K562 (cell line): ENCODE data around the gene ZDHHC18. TPM values are rescaled to one million over a fixed set of nuclear protein-coding genes. Genes with fewer than 3 reads are reported as not detected.
A peak's percentile ranks its signal among the peaks of the same experiment; 100 is the strongest.

ENCODE experiments used
- FOXM1 ChIP-seq, 2 experiments: fragments of 450-650 bp in 1 of 2; sonication (generic) in 1 of 2; formaldehyde crosslinking in 1 of 2; IDR thresholded peaks; 2 replicates each; pipeline versions ENCODE4 v1.6.1 to v1.9.0; 2017 to 2022; ENCODE audit warnings: low read depth in 2 of 2, mild to moderate bottlenecking in 2 of 2, missing genetic modification reagents in 1 of 2, moderate library complexity in 1 of 2
- NBN ChIP-seq: fragments of 450-650 bp; IDR thresholded peaks from 2 replicates; pipeline ENCODE4 v1.6.1; 2016; ENCODE audit warnings: low read depth, mild to moderate bottlenecking
- NR1H2 ChIP-seq: sonication (generic); formaldehyde crosslinking; IDR thresholded peaks from 2 replicates; pipeline ENCODE4 v1.4.0; 2020; ENCODE audit warnings: mild to moderate bottlenecking, missing genetic modification reagents
- RBM34 ChIP-seq: fragments of 200-400 bp; formaldehyde crosslinking; IDR thresholded peaks from 2 replicates; pipeline ENCODE4 v1.6.1; 2018; ENCODE audit warnings: low read length, borderline replicate concordance; ENCODE audit not compliant: insufficient read depth
- RCOR1 ChIP-seq, 2 experiments: IDR thresholded peaks; 2 replicates each; pipeline ENCODE4 v1.6.1; 2012; ENCODE audit warnings: low read depth in 2 of 2, low read length in 2 of 2, borderline replicate concordance in 1 of 2, improper control_type of control experiment in 1 of 2
- ZKSCAN1 ChIP-seq: fragments of 150-350 bp; IDR thresholded peaks from 2 replicates; pipeline ENCODE4 v1.6.1; 2016; ENCODE audit warnings: low read depth, low read length
- ZNF384 ChIP-seq: IDR thresholded peaks from 2 replicates; pipeline ENCODE4 v1.6.1; 2012; ENCODE audit warnings: low read depth, low read length, improper control_type of control experiment
- polyA plus RNA-seq, 8 experiments: library from polyadenylated mRNA; depleted of rRNA in 4 of 8; stranded (reverse) in 5 of 8; unstranded in 3 of 8; fragments of >200 nt; fragmentation: Nextera tagmentation in 2 of 8; fragmentation: Illumina TruSeq in 1 of 8; extraction: Ambion mirVana in 2 of 8; extraction: Trizol in 1 of 8; gene quantifications; 2 replicates each; pipeline versions ENCODE4 v1.2.1 to v1.2.3, GENCODE V29; 2011 to 2014; ENCODE audit warnings: inconsistent platforms in 1 of 8, missing spikeins in 1 of 8
- total RNA-seq, 7 experiments: library from RNA; depleted of rRNA in 6 of 7; stranded (reverse); fragments of >200 nt in 6 of 7; fragmentation: Illumina TruSeq in 2 of 7; extraction: Trizol in 2 of 7; gene quantifications; 2 replicates each; pipeline versions ENCODE4 v1.2.1 to v1.2.3, GENCODE V29; 2011 to 2021; ENCODE audit warnings: low replicate concordance in 1 of 7
- TF ChIP-seq, protein P1 (sequence below), 2 experiments: fragments of 450-650 bp; formaldehyde crosslinking in 1 of 2; IDR thresholded peaks; 2 replicates each; pipeline versions ENCODE4 v1.4.0 to v1.6.1; 2014 to 2020; ENCODE audit warnings: mild to moderate bottlenecking in 2 of 2, borderline replicate concordance in 1 of 2, low read depth in 1 of 2
- TF ChIP-seq, protein P2 (sequence below): sonication (generic); formaldehyde crosslinking; IDR thresholded peaks from 2 replicates; pipeline ENCODE4 v1.8.1; 2022; ENCODE audit warnings: missing genetic modification reagents
- TF ChIP-seq, protein P3 (sequence below): IDR thresholded peaks from 2 replicates; pipeline ENCODE4 v1.6.1; 2012; ENCODE audit warnings: low read depth, low read length, improper control_type of control experiment, borderline replicate concordance

The ZDHHC18 gene
- total and polyA plus RNA-seq, 9 of the 15 experiments (the other 6 are each of a cell fraction or from before 2014, with no cell fraction given): 0.42 to 35.6 (median 15.8) TPM

DNA sequence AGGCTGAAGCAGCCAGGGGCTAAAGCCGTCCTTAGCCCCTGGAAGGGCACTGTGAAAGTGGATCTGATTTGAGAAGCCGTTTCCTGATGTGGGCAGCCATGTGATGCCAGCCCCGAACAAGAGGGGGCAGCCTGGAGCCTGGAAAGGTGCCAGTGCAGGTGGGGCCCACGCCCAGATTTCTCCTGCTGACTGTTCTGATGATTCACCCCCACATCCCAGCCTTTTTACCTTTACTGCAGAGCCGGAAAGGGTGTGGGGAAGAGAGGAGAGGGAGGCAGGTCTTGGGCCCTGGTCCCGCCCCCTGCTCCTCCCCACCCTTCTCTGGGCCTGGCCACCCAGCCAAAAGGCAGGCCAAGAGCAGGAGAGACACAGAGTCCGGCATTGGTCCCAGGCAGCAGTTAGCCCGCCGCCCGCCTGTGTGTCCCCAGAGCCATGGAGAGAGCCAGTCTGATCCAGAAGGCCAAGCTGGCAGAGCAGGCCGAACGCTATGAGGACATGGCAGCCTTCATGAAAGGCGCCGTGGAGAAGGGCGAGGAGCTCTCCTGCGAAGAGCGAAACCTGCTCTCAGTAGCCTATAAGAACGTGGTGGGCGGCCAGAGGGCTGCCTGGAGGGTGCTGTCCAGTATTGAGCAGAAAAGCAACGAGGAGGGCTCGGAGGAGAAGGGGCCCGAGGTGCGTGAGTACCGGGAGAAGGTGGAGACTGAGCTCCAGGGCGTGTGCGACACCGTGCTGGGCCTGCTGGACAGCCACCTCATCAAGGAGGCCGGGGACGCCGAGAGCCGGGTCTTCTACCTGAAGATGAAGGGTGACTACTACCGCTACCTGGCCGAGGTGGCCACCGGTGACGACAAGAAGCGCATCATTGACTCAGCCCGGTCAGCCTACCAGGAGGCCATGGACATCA, 36.5 kb downstream of the ZDHHC18 start, which contains the start of gene SFN (continued):
- TF ChIP-seq, protein P1, sequence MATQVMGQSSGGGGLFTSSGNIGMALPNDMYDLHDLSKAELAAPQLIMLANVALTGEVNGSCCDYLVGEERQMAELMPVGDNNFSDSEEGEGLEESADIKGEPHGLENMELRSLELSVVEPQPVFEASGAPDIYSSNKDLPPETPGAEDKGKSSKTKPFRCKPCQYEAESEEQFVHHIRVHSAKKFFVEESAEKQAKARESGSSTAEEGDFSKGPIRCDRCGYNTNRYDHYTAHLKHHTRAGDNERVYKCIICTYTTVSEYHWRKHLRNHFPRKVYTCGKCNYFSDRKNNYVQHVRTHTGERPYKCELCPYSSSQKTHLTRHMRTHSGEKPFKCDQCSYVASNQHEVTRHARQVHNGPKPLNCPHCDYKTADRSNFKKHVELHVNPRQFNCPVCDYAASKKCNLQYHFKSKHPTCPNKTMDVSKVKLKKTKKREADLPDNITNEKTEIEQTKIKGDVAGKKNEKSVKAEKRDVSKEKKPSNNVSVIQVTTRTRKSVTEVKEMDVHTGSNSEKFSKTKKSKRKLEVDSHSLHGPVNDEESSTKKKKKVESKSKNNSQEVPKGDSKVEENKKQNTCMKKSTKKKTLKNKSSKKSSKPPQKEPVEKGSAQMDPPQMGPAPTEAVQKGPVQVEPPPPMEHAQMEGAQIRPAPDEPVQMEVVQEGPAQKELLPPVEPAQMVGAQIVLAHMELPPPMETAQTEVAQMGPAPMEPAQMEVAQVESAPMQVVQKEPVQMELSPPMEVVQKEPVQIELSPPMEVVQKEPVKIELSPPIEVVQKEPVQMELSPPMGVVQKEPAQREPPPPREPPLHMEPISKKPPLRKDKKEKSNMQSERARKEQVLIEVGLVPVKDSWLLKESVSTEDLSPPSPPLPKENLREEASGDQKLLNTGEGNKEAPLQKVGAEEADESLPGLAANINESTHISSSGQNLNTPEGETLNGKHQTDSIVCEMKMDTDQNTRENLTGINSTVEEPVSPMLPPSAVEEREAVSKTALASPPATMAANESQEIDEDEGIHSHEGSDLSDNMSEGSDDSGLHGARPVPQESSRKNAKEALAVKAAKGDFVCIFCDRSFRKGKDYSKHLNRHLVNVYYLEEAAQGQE (IDR thresholded peaks at IDR 0.05; ENCODE audit: borderline replicate concordance): no peak
- TF ChIP-seq, protein P1 (CRISPR knock-in tag; IDR thresholded peaks at IDR 0.05; ENCODE audit: low read depth): no peak
- TF ChIP-seq, protein P2, sequence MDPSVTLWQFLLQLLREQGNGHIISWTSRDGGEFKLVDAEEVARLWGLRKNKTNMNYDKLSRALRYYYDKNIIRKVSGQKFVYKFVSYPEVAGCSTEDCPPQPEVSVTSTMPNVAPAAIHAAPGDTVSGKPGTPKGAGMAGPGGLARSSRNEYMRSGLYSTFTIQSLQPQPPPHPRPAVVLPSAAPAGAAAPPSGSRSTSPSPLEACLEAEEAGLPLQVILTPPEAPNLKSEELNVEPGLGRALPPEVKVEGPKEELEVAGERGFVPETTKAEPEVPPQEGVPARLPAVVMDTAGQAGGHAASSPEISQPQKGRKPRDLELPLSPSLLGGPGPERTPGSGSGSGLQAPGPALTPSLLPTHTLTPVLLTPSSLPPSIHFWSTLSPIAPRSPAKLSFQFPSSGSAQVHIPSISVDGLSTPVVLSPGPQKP (CRISPR knock-in tag): no peak
- TF ChIP-seq ZNF384 (no peak), RCOR1 (IDR thresholded peaks at IDR 0.05; ENCODE audit: borderline replicate concordance in 1 of 2, low read depth in 2 of 2, low read length in 2 of 2) (peak in 1 of 2 experiments; percentile 94; a peak in 3 of 4 replicates), ZKSCAN1 (no peak), FOXM1 (IDR thresholded peaks at IDR 0.05; ENCODE audit: low read depth) (no peak), FOXM1 (CRISPR knock-in tag; IDR thresholded peaks at IDR 0.05; ENCODE audit: low read depth) (no peak), NR1H2 (CRISPR knock-in tag) (no peak), RBM34 (no peak), NBN (no peak)
- TF ChIP-seq, protein P3, sequence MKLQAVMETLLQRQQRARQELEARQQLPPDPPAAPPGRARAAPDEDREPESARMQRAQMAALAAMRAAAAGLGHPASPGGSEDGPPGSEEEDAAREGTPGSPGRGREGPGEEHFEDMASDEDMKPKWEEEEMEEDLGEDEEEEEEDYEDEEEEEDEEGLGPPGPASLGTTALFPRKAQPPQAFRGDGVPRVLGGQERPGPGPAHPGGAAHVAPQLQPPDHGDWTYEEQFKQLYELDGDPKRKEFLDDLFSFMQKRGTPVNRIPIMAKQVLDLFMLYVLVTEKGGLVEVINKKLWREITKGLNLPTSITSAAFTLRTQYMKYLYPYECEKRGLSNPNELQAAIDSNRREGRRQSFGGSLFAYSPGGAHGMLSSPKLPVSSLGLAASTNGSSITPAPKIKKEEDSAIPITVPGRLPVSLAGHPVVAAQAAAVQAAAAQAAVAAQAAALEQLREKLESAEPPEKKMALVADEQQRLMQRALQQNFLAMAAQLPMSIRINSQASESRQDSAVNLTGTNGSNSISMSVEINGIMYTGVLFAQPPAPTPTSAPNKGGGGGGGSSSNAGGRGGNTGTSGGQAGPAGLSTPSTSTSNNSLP: no peak
